NCI-H2081 (cell line): ENCODE results near the gene ARX.

Experiments
- DNase-seq, 2 experiments: peaks; one replicate each; lab custom pipeline; 2025; lab: John Stamatoyannopoulos, UW

The ARX gene

DNA sequence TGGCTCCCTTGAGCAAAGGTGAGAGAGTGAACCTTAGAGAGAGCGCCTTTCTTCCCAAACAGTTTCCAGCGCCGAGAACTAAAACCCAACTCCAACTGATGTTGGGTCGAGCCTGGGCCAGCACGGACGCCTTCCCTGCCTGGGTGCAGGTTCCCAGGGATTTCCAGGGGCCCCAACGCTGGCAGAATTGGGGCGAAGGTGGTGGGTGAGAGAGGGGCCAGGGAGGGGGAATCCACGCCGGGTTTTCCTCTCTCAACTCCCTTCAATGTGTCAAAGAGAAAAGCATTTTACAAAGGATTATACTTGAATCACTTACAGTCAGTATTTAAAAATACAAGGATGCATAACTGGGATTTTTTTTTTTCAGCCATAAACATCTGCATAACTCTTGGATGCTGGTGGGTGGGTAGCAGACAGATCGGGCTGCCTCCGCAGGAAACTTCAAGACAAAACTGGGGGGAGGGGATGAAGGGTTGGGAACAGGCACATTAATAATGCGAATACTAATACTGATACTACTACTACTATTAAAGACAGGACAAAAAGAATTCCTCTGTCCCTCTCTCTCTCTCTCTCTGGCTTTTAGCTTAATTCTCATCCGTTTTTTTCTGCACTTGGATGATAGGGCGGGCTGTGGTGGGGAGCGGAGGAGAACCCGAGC is 1.3 kb upstream of the ARX start:
- DNase-seq: peak in 1 of 2 experiments; percentile 19

DNA sequence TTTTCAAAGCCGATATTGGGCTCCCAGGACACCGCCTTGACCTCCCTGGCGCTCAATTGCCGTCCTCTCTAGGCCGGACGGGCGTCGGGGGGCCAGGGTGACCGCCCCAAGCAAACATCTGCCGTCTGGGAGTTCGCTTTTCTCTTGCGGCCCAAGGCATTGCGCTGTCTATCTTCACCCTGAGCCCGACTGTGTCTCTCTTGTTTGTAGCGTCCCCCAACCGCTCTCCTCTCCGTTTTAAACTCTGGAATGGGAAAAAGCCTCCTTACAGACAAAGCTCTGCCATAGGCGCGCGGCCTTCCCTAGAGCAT is 551 bp upstream of the ARX start:
- DNase-seq: no peak

DNA sequence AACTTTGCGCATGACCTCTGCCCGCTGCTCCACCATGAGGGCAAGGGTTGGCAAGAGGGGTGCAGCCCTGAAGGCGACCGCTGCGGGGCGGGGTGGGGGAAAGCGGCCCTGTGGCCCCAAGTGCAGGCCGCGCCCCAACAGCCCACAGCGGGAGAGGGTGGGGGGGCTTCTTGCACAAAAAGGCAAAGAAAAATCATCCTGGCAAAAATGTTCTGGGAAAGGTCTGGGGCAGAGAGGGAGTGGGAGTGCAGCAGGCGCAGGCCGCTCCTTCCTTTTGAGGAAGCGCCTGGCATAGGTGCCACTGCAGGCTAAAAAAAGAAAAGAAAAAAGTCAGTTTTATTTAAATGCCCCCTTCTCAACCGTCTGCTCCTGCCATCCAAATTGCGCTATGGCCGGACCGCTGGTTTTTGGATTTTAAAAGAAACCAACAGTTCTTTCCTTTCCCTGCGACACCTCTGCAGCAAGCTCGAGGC is 1.4 kb downstream of the ARX start:
- no peak for DNase-seq

DNA sequence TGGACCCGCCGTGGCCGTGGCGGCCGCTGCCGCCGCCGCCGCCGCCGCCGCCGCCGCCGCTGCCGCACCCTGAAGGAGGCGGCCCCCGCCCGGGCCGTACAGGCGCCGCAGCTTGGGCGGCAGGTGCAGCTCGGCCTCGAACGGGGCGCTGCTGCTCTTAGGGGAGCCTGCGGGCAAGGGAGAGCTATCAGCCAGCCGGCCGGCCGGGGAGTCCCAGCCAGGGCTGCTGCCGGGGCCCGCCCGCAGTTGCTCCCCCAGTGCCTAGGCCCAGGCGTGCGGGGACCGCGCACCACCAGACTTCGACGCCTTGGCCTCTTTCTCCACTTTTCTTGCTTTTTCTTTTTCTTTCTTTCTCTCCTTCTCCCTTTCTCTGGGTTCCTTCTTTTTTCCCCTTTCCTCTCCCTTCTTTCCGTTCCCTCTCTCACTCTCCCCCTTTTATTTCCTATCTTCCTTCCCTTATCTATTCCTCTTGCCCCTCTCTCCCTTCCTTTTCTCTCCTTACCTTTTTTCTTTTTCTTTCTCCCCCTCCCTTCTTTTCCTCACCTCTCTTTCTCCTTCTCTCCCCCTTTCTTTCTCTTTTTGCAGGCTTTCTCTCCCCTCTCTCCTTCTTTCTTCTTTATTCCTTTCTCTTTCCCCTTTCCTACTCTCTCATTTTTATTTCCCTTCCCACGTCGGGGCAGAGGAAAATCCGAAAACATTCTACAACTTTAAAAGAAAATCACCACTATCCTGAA is 2.0 kb downstream of the ARX start:
- DNase-seq: peak in 1 of 2 experiments; percentile 42

GRCh38 chrX:25012793-25013631 is 2.8 kb downstream of the ARX start:
- DNase-seq: peak in 1 of 2 experiments; percentile 28

DNA sequence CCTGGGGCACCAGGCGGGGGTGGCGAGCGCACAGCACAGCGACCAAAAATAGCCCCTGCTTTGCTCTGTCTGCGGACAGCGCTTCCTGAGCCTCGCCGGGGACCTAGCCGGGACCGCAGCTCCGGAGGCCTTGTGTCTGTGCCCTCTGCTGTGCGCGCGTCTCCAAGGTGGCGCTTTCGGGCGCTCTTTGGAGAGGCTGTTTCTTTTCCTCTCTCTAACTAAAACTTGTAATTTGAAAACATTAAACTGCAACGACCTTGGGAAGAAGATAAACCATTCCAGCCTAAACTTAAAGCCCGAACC is 3.4 kb downstream of the ARX start:
- peak in 1 of 2 experiments; percentile 16 for DNase-seq

DNA sequence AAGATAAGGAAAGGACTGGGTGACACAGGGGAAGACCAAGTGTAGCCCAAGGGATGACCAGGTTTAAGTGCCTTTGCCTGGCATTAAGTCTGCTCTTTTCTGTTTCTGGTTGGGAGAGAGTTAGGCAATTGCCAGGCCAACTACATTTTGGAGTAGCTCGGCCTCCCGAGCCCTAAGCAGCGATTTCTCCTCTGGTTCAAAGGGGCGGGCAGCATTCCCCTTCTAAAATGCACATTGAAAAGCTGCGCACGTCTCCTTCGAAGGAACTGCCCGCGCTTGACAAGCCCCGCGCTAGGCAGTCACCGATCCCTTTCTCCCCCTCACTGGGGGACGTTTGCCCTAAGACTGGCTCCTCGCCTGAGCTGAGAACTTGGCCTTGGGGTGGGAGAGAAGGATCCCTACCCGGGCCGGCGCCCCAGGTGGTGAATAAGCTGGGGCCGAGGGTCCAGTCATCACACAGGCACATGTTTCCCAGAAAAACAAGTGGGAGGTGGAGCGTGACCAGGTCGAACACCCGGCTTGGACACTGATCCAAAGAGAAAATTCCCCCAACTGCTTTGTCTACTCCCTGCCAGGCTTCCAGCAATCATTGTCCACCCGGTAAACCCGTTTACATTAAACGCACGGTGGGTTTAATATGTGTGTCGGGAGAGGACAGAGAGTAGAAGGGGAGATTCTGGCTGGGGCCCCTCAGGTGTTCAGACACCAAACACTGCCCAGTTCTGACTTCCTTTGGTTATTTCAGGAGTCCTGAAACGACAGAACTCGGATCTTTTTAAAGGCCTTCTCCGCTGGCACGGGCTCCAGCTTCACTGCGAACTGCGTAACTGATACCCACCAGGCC is 4.0 kb downstream of the ARX start:
- no peak for DNase-seq

- DNase-seq: peak in 1 of 2 experiments; percentile 26
Measured at GRCh38 chrX:25010784-25011588, 4.8 kb downstream of the ARX start.

- no peak for DNase-seq
Measured at GRCh38 chrX:25009407-25009806, 6.4 kb downstream of the ARX start.

- DNase-seq: no peak
Measured at GRCh38 chrX:25007059-25008053, 8.4 kb downstream of the ARX start.

GRCh38 chrX:25006586-25007058 is 9.1 kb downstream of the ARX start:
- DNase-seq: no peak

DNA sequence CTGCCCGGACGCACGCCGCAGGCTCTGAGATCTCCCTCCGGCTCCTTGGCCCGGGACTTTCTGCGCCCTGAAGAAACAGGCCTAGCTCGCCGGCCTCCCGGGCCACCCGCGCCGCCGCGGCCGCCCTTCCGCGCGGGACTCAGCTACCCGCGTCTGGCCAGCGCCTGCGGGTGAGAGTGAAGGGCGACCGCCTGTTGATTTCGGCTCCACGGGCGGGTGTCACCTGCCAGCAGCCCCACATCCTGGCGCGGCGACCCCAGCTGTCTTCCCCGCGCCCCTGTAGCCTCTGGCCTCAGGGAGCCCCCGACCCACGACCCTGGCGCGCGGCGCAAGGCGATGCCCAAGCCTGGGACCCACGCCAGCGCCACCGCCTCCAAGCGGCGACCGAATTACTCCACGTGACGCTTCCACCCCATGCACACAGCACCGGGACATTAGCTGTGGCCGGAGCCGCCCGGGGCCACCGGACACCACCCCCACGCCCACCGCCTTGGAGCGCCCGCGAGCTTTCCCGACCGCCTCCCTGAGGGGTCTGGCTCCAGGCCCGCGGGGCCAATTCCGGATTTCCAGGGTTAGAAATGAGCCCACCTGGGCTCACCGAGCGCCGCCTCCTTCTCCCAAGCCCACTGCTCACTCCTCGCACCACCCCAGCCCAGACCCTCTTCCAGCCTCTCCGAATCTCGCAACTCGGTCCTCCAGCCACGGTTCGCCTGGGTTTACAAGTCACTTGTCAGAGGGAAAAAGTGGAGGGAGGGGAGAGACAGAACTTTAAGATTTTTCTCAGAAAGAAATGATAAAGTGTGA is 10.2 kb downstream of the ARX start:
- no peak for DNase-seq

DNA sequence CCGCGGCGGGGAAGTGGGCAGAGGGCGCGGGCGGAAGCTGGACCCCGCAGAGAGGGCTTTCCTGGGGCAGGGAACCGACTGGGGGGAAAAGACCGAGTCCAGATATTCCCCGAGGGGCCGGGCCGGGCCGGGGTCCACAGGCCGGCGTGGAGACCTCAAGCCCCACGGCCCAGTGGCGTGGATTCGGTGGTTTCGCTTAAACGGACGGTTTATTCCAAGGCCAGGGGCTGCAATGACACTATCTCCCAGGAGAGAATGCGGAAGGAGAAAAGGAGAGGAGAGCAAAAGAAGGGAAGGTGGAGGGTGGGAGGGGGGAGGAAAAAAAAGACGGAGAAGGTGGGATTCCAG is 10.8 kb downstream of the ARX start:
- no peak for DNase-seq

GRCh38 chrX:25004485-25005032 is 11.2 kb downstream of the ARX start:
- no peak for DNase-seq

GRCh38 chrX:25004040-25004439 is 11.7 kb downstream of the ARX start:
- no peak for DNase-seq

DNA sequence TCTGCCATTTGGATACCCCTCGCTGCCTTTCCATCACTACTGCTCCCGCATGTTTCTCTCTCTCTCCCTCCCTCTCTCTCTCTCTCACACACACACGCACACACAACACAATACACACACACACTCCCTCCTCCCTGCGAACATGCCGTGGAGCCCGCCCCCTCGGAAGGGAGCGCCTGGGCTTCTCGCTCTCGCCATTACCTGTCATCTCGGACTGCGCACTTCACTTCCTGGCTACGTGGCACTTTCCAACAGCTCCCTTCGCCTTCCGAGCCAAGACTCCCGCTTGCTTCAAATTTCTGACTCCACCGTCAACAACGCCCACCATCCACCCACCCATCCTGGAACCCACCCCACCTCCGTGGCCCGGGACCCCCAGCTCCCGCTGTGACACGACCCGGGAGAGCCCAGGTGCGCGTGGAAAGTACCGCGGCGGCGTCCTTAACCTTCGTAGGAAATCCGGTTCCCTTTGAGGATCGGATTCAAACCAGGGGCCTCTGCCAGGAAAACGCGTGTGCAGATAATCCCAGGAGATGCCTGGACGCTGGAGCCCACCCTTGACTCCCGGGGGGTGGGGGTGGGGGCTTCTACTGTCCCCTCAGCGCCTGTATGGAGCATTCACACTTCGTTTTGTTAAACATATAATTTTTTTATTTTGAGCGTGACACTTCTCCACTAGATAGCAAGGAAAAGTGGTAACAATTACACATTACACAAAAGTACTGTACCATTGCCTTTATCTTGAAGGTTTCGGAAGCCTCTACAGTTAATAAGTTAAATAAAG is 12.5 kb downstream of the ARX start:
- DNase-seq: no peak

- no peak for DNase-seq
Measured at GRCh38 chrX:25002661-25003020, 13.1 kb downstream of the ARX start.
